GM12875 (cell line): ENCODE measurements around the gene ATP2B2.

ENCODE experiments used
- H3K4me3 ChIP-seq: one replicate; pipeline ENCODE4 v1.5.1; 2011; ENCODE audit warnings: low read depth, low read length, control low read depth
- TF ChIP-seq, protein P1 (sequence below): IDR thresholded peaks from 2 replicates; pipeline ENCODE4 v1.5.1; 2011; ENCODE audit warnings: low read depth, mild to moderate bottlenecking, control low read depth, inconsistent platforms, low read length, moderate library complexity, borderline replicate concordance; ENCODE audit not compliant: insufficient read depth

ATP2B2 gene

DNA sequence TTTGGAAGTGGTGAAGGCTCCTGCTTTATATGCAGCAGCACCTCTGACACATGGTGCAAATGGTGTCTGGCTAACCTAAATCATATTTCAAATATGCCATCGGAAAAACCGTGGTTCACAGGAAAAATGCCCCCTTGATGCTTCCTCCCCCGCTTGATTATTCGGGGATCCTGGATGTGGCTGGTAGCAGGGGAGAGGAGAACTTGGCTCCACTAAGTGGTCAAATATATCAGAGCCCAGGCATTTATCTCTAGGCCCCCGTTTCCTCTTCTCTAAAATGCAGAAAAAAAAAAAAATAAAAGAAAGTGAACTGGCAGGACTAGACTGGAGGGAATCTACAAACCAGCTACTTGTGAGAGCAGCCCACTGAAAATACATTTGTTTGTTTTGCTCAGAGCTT lies 18.2 kb upstream of the ATP2B2 start:
- TF ChIP-seq, protein P1, sequence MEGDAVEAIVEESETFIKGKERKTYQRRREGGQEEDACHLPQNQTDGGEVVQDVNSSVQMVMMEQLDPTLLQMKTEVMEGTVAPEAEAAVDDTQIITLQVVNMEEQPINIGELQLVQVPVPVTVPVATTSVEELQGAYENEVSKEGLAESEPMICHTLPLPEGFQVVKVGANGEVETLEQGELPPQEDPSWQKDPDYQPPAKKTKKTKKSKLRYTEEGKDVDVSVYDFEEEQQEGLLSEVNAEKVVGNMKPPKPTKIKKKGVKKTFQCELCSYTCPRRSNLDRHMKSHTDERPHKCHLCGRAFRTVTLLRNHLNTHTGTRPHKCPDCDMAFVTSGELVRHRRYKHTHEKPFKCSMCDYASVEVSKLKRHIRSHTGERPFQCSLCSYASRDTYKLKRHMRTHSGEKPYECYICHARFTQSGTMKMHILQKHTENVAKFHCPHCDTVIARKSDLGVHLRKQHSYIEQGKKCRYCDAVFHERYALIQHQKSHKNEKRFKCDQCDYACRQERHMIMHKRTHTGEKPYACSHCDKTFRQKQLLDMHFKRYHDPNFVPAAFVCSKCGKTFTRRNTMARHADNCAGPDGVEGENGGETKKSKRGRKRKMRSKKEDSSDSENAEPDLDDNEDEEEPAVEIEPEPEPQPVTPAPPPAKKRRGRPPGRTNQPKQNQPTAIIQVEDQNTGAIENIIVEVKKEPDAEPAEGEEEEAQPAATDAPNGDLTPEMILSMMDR: no peak

GRCh38 chr3:10522646-10523303 lies 17.4 kb upstream of the ATP2B2 start:
- H3K4me3 ChIP-seq: no peak overlapping the region
- TF ChIP-seq, protein P1: no peak

More for the DNA sequence above, 18.2 kb upstream of the ATP2B2 start:
- no peak overlapping the region for H3K4me3 ChIP-seq

DNA sequence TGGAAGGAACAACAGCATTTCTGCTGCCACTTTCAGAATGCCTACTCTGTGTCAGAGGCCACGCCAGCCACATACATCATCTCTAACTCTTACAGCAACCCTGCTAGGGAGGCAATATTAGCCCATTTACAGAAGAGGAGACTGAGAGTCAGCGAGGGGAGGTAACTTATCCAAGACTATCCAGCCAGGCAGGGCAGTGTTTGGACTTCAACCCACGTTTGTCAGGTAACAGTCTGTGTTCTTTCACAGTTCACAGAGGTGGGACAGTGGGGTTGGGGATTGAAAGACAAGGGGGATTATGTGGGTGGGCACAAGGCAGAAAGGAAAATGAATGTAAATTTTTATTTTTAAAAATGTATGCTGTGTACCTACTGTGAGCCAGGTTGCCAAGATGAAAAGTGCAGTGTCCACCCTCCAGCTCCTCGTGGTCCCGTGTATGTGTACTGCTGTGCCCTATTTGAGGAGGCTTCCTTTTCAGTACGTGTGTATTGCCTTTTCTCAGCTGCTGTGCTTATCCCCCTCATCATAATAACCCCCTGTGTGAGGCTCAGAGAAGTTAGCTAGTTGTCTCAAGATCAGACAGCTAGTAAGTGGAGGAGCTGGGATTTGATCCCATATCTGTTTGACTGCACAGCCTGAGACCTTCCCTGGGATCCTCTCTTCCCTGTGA lies 16.5 kb upstream of the ATP2B2 start:
- TF ChIP-seq, protein P1: no peak
- no peak overlapping the region for H3K4me3 ChIP-seq

GRCh38 chr3:10520072-10520471 lies 14.7 kb upstream of the ATP2B2 start:
- TF ChIP-seq, protein P1: no peak
- H3K4me3 ChIP-seq: no peak overlapping the region

DNA sequence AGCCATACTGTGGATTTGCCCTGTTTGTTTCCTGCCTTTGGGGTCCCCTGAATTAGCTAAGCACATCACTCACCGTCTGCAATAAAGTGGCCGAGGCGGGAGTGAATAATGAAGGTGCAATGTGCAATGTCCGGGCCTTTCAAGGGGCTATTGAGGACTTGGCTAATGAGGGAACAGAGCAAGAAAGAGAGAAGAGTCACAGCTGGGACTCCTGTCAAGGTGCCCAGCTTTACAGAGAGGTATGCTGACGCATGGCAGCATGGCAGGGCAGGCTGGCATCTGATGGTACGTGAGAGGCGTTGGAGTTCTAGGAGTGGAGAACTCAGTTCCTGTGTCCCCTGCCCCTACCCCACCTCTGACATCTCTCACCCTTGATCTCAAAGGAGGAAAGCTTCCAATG lies 13.8 kb upstream of the ATP2B2 start:
- TF ChIP-seq, protein P1: no peak
- no peak overlapping the region for H3K4me3 ChIP-seq

DNA sequence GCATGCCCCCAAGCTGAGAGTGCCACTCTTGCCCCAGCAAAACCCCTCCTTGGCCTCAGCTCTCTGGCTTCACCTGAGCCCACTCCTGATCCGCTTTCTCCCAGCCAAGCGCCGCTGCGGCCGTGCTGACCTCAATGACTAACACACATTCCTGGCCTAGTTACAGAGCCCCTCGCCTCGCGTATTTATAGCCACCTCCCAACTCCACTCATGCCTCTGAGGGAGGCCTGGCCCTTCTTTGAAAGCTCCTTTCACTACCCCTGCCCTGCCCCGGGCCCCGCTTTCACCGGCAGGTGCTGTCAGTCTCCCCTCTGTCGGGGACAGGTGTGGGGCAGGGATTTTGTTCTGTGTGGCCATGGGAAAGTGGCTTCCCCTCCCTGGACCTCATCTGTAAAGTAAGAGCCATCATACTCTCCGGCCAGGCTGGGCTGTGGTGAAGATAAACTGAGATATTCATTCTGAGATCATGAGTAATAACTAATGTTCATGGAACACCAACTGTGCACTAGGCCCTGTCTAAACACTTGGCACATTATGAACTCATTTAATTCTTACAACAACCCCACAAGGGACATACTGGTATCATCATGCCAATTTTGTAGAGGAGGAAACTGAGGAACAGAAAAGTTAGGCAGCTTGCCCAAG lies 13.2 kb upstream of the ATP2B2 start:
- H3K4me3 ChIP-seq: no peak overlapping the region
- TF ChIP-seq, protein P1: no peak
